ENCODE data around the gene PANK1.

GRCh38 chr10:89540420-89540949 lies 104.6 kb downstream of the PANK1 start:
- no peak for TF ChIP-seq PATZ1 (CRISPR knock-in tag; IDR thresholded peaks at IDR 0.05; ENCODE audit: borderline replicate concordance)
- TF ChIP-seq ESRRG (CRISPR knock-in tag; IDR thresholded peaks at IDR 0.05): no peak
- TF ChIP-seq ARNTL (CRISPR knock-in tag; IDR thresholded peaks at IDR 0.05; ENCODE audit: borderline replicate concordance, low read depth): no peak

Data from SK-N-SH treated with all-trans-retinoic acid at 6 μM for 48 hours (cell line).